ENCODE data around the gene MICAL2. TPM values are rescaled to one million over a fixed set of nuclear protein-coding genes. Genes with fewer than 3 reads are reported as not detected.
A peak's percentile ranks its signal among the peaks of the same experiment; 100 is the strongest.

MICAL2 gene
- total RNA-seq, 1 experiment from 2014 or later: 247 TPM

DNA sequence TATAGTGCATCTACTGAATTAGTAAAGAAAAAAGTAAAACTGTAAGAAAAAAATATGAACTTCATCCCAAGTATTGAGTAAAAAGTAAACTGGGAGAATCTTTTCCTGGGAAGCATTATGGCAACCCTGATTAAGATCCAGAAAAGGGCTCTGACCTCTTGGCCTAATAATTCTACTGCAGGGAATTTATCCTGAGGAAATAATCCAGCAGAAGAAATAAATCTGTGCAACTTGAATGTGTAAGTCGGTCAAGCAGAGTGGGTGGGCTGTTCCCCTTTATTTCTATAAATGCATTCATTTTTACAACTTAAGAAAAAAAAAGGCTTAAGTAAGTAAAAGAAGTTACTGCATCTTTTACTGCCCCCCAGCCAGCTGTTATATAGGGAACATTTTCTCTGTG lies 155.7 kb downstream of the MICAL2 start:
- peaks cover 27% of the 10 kb centered on the region for H3K4me1 ChIP-seq
- H3K27me3 ChIP-seq (replicated peaks; ENCODE audit: control insufficient read depth, insufficient read depth, low read length): no peaks in the 10 kb centered on the region
- no peak overlapping the region for H3K4me3 Mint-ChIP-seq (ENCODE audit: unreplicated experiment)
- no peaks in the 10 kb centered on the region for H3K27me3 Mint-ChIP-seq (ENCODE audit: insufficient read depth, unreplicated experiment)
- DNase-seq: no peak
- H3K9me3 ChIP-seq: no peaks in the 10 kb centered on the region
- 0 out of 2 replicates have a peak, but pooled peaks cover 2% of the 10 kb centered on the region for H3K36me3 ChIP-seq (ENCODE audit: control insufficient read depth, insufficient read depth, low read length)
- BruUV-seq (replicated peaks): no TSS peak
- H3K4me3 ChIP-seq (ENCODE audit: low read depth, low read length): no peak overlapping the region
- TF ChIP-seq, protein P1, sequence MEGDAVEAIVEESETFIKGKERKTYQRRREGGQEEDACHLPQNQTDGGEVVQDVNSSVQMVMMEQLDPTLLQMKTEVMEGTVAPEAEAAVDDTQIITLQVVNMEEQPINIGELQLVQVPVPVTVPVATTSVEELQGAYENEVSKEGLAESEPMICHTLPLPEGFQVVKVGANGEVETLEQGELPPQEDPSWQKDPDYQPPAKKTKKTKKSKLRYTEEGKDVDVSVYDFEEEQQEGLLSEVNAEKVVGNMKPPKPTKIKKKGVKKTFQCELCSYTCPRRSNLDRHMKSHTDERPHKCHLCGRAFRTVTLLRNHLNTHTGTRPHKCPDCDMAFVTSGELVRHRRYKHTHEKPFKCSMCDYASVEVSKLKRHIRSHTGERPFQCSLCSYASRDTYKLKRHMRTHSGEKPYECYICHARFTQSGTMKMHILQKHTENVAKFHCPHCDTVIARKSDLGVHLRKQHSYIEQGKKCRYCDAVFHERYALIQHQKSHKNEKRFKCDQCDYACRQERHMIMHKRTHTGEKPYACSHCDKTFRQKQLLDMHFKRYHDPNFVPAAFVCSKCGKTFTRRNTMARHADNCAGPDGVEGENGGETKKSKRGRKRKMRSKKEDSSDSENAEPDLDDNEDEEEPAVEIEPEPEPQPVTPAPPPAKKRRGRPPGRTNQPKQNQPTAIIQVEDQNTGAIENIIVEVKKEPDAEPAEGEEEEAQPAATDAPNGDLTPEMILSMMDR (IDR thresholded peaks at IDR 0.05; ENCODE audit: insufficient read depth in 1 of 2, low read depth in 1 of 2, low read length in 1 of 2, severe bottlenecking in 1 of 2, unreplicated experiment in 1 of 2): no peak
- H3K27ac Mint-ChIP-seq (ENCODE audit: unreplicated experiment): no peak overlapping the region
- H3K36me3 Mint-ChIP-seq (ENCODE audit: insufficient read depth, unreplicated experiment): peaks cover 29% of the 10 kb centered on the region
- H3K9me3 Mint-ChIP-seq (ENCODE audit: unreplicated experiment): no peaks in the 10 kb centered on the region
- peaks cover 36% of the 10 kb centered on the region for H3K4me1 Mint-ChIP-seq (ENCODE audit: low read depth, unreplicated experiment)
- POLR2A ChIA-PET: no interaction called here
- CTCF ChIA-PET: no interaction called here
- intact Hi-C loops (cut with micrococcal nuclease; ENCODE audit: unreplicated experiment): no loop called here

DNA sequence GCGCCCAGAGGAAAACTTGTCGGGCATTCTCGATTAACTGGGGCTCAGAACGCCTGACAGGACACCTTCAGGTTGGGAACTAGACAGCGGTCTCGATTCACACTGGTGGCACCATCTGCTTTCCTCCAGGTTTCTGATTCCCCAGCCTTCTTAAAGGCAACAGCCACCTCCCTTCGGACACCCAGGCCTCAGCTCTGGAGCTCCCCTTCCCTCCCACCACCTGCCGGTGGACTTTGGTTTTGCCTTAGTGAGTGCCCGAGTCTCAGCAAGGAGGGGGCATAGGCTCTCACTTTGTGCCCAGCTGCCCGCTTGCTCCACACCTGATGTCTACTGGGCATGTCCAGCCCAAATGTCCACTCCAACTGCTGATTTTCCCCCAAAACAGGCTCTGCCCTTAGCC lies 156.6 kb downstream of the MICAL2 start:
- no peak overlapping the region for H3K4me3 Mint-ChIP-seq (ENCODE audit: unreplicated experiment)
- no TSS peak for BruUV-seq (replicated peaks)
- H3K27me3 ChIP-seq (replicated peaks; ENCODE audit: control insufficient read depth, insufficient read depth, low read length): no peaks in the 10 kb centered on the region
- H3K4me1 Mint-ChIP-seq (ENCODE audit: low read depth, unreplicated experiment): peaks cover 32% of the 10 kb centered on the region
- H3K4me1 ChIP-seq: peaks cover 31% of the 10 kb centered on the region
- no peaks in the 10 kb centered on the region for H3K27me3 Mint-ChIP-seq (ENCODE audit: insufficient read depth, unreplicated experiment)
- ChIA-PET CTCF (no interaction called here), POLR2A (no interaction called here)
- intact Hi-C loops (cut with micrococcal nuclease; ENCODE audit: unreplicated experiment): no loop called here
- no peaks in the 10 kb centered on the region for H3K9me3 ChIP-seq
- H3K27ac Mint-ChIP-seq (ENCODE audit: unreplicated experiment): peak overlapping the region; percentile 5
- no peak for DNase-seq
- H3K9me3 Mint-ChIP-seq (ENCODE audit: unreplicated experiment): no peaks in the 10 kb centered on the region
- peaks cover 21% of the 10 kb centered on the region for H3K36me3 Mint-ChIP-seq (ENCODE audit: insufficient read depth, unreplicated experiment)
- TF ChIP-seq, protein P1 (IDR thresholded peaks at IDR 0.05; ENCODE audit: insufficient read depth in 1 of 2, low read depth in 1 of 2, low read length in 1 of 2, severe bottlenecking in 1 of 2, unreplicated experiment in 1 of 2): no peak
- no peak overlapping the region for H3K4me3 ChIP-seq (ENCODE audit: low read depth, low read length)
- H3K36me3 ChIP-seq (ENCODE audit: control insufficient read depth, insufficient read depth, low read length): 0 out of 2 replicates have a peak, but pooled peaks cover 2% of the 10 kb centered on the region

DNA sequence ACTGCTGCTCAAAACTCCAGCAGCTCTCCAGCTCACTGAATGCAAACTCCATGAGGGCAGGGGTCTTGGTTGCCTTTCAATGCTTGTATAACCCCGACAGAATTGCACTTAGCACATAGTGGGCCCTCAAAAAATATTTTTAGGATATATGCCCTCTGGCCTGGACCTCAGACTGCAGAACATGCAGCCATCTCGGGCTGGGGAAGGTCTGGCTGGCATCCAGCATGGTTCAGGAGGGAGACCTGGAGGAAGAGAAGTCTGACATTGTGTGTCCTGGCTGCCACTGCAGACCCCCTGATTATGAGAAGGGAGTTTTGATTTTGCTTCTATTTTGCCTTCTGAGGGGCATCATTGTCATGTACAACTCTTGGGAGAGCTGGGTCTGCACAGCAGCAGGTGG lies 157.5 kb downstream of the MICAL2 start:
- Histone ChIP-seq H3K9me3 (no peaks in the 10 kb centered on the region), H3K4me3 (ENCODE audit: low read depth, low read length) (no peak overlapping the region), H3K4me1 (peaks cover 41% of the 10 kb centered on the region), H3K27me3 (replicated peaks; ENCODE audit: control insufficient read depth, insufficient read depth, low read length) (no peaks in the 10 kb centered on the region), H3K36me3 (ENCODE audit: control insufficient read depth, insufficient read depth, low read length) (0 out of 2 replicates have a peak, but pooled peaks cover 2% of the 10 kb centered on the region)
- peaks cover 11% of the 10 kb centered on the region for H3K36me3 Mint-ChIP-seq (ENCODE audit: insufficient read depth, unreplicated experiment)
- no peak for DNase-seq
- BruUV-seq (replicated peaks): no TSS peak
- no peak overlapping the region for H3K4me3 Mint-ChIP-seq (ENCODE audit: unreplicated experiment)
- intact Hi-C loops (cut with micrococcal nuclease; ENCODE audit: unreplicated experiment): no loop called here
- no peaks in the 10 kb centered on the region for H3K9me3 Mint-ChIP-seq (ENCODE audit: unreplicated experiment)
- TF ChIP-seq, protein P1 (IDR thresholded peaks at IDR 0.05; ENCODE audit: insufficient read depth in 1 of 2, low read depth in 1 of 2, low read length in 1 of 2, severe bottlenecking in 1 of 2, unreplicated experiment in 1 of 2): no peak
- peak overlapping the region; percentile 70 for H3K27ac Mint-ChIP-seq (ENCODE audit: unreplicated experiment)
- peaks cover 28% of the 10 kb centered on the region for H3K4me1 Mint-ChIP-seq (ENCODE audit: low read depth, unreplicated experiment)
- H3K27me3 Mint-ChIP-seq (ENCODE audit: insufficient read depth, unreplicated experiment): no peaks in the 10 kb centered on the region
- CTCF ChIA-PET: no interaction called here
- POLR2A ChIA-PET: no interaction called here

All from Caco-2 (cell line).